ENCODE measurements around the gene RPAP3. TPM values are rescaled to one million over a fixed set of nuclear protein-coding genes. Genes with fewer than 3 reads are reported as not detected.
A peak's percentile ranks its signal among the peaks of the same experiment; 100 is the strongest.
"Not testable (repeated sequence)": the region's sequence is repeated elsewhere in the genome, so short reads cannot be mapped to it uniquely, and the experiment has no call there.

The RPAP3 gene
- total RNA-seq, 1 experiment from 2014 or later: 22.1 TPM

DNA sequence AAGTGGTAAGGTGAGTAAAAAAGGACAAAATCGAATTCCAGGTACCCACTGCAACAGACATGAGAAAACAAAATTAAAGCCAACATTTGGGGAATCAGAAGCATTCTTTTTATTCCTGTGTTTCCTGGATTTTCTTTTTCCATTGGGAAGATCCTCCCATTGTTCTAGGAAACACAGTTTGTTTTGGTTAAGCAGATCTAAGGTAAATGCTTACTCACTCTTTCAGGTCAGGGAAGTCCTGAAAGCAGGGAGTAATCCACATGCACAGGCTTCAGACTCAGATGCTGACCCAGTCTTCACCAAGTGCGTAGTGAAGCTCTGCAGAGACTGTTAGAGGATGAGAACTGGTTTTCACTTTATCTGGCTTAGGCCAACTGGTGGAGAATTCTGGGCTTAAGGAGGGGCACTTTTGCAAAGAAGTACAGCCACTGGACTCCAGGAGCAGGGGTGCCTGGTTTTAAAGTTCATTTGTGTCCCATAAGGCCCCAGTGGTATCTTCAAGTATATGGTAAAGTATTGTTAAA lies 57.7 kb downstream of the RPAP3 start:
- H3K79me2 ChIP-seq (ENCODE audit: low read length): no peaks in the 10 kb centered on the region
- no peak overlapping the region for H3K27ac ChIP-seq (ENCODE audit: low read length)
- H3K9ac ChIP-seq (ENCODE audit: low read length): no peak overlapping the region
- no peak overlapping the region for H3K4me3 ChIP-seq (ENCODE audit: low read length)
- H3K4me2 ChIP-seq (ENCODE audit: low read length): no peak overlapping the region
- no peak for DNase-seq
- no peaks in the 10 kb centered on the region for H3K9me2 ChIP-seq (replicated peaks; ENCODE audit: low read length)
- no peaks in the 10 kb centered on the region for H3F3A ChIP-seq (ENCODE audit: low read length, unreplicated experiment)
- TF ChIP-seq EZH2phosphoT487 (IDR thresholded peaks at IDR 0.05; ENCODE audit: borderline replicate concordance, low read length) (no peak), EZH2 (IDR thresholded peaks at IDR 0.05; ENCODE audit: low read length, unreplicated experiment) (no peak)
- TF ChIP-seq, protein P1, sequence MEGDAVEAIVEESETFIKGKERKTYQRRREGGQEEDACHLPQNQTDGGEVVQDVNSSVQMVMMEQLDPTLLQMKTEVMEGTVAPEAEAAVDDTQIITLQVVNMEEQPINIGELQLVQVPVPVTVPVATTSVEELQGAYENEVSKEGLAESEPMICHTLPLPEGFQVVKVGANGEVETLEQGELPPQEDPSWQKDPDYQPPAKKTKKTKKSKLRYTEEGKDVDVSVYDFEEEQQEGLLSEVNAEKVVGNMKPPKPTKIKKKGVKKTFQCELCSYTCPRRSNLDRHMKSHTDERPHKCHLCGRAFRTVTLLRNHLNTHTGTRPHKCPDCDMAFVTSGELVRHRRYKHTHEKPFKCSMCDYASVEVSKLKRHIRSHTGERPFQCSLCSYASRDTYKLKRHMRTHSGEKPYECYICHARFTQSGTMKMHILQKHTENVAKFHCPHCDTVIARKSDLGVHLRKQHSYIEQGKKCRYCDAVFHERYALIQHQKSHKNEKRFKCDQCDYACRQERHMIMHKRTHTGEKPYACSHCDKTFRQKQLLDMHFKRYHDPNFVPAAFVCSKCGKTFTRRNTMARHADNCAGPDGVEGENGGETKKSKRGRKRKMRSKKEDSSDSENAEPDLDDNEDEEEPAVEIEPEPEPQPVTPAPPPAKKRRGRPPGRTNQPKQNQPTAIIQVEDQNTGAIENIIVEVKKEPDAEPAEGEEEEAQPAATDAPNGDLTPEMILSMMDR (conservative IDR thresholded peaks at IDR 0.05; ENCODE audit: low read depth, low read length): no peak
- H3K4me1 ChIP-seq (ENCODE audit: insufficient read depth, low read length): peaks cover 15% of the 10 kb centered on the region
- BruUV-seq (replicated peaks): no TSS peak
- H2AFZ ChIP-seq (ENCODE audit: low read length): no peak overlapping the region
- ATAC-seq: no peak
- H3K36me3 ChIP-seq (ENCODE audit: low read depth, low read length): no peaks in the 10 kb centered on the region; the same call in 1 of the 2 replicates
- CTCF ChIA-PET: no interaction called here
- no peaks in the 10 kb centered on the region for H4K20me1 ChIP-seq (ENCODE audit: low read length)
- H3K9me3 ChIP-seq (ENCODE audit: low read length): 0 out of 2 replicates have a peak, but pooled peaks cover 4% of the 10 kb centered on the region
- no peaks in the 10 kb centered on the region for H3K27me3 ChIP-seq (ENCODE audit: low read length)
- intact Hi-C loops (cut with micrococcal nuclease): no loop called here
- POLR2A ChIA-PET (ENCODE audit: unreplicated experiment): no interaction called here

DNA sequence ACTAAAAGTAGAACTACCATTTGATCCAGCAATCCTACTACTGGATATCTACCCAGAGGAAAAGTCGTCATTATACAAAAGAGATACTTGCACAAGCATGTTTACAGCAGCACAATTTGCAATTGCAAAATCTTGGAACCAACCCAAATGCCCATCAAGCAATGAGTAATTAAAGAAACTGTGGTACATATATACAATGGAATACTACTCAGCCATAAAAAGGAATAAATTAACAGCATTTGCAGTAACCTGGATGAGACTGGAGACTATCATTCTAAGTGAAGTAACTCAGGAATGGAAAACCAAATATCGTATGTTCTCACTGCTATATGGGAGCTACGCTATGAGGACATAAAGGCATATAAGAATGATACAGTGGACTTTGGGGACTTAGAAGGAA lies 63.5 kb downstream of the RPAP3 start:
- POLR2A ChIA-PET (ENCODE audit: unreplicated experiment); CTCF ChIA-PET; H3K9me2 ChIP-seq (replicated peaks; ENCODE audit: low read length); H3K9ac ChIP-seq (ENCODE audit: low read length); H3K27me3 ChIP-seq (ENCODE audit: low read length); H3K9me3 ChIP-seq (ENCODE audit: low read length); intact Hi-C loops (cut with micrococcal nuclease); H4K20me1 ChIP-seq (ENCODE audit: low read length); H3K27ac ChIP-seq (ENCODE audit: low read length); H3K79me2 ChIP-seq (ENCODE audit: low read length); BruUV-seq (replicated peaks); H3K4me2 ChIP-seq (ENCODE audit: low read length); H3K4me3 ChIP-seq (ENCODE audit: low read length); H3K4me1 ChIP-seq (ENCODE audit: insufficient read depth, low read length); H3F3A ChIP-seq (ENCODE audit: low read length, unreplicated experiment); H2AFZ ChIP-seq (ENCODE audit: low read length); H3K36me3 ChIP-seq (ENCODE audit: low read depth, low read length); DNase-seq; ATAC-seq: not testable (repeated sequence)

DNA sequence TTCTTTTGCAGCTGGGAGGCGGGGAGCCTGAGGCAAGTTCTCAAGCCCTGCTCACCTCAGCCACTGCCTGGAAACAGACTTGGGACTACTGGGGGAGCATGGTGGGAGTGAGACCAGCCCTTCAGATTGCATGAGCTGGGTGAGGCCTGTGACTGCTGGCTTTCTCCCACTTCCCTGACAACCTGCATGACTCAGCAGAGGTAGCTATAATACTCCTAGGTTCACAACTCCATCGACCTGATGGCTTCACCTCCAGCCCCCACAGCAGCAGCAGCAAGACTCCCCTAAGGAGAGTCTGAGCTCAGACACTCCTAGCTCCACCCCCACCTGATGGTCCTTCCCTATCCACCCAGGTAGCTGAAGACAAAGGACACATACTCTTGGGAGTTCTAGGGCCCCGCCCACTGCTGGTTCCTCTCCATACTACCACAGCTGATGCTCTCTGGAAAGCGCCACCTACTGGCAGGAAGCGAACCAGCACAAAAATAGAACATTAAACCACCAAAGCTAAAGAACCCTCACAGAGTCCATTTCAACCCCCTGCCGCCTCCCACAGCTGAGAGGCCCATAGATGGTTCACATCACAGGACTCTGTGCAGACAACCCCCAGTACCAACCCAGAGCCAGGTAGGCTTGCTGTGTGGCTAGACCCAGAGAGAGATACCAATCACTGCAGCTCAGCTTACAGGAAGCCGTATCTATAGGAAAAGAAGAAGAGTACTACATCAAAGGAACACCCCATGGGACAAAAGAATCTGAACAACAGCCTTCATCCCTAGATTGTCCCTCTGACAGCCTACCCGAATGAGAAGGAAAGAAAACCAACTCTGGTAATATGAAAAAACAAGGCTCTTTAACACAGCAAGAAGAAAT lies 68.7 kb downstream of the RPAP3 start:
- H3K27ac ChIP-seq (ENCODE audit: low read length): peak overlapping the region; percentile 7; the same call in 1 of the 2 replicates

DNA sequence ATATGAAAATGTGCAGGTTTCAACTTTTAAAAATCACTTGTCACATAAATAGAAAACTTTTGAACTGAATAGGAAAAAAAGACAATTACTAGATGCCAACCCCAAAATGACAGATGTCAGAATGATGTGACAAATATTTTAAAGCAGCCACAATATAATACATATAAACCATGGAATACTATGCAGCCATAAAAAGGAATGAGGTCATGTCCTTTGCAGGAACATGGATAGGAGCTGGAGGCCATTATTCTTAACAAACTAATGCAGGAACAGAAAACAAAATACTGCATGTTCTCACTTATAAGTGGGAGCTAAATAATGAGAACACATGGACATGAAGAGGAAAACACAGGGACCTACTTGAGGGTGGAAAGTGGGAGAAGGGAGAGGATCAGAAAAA lies 70.1 kb downstream of the RPAP3 start:
- H2AFZ ChIP-seq (ENCODE audit: low read length); H3K27ac ChIP-seq (ENCODE audit: low read length); H3K4me2 ChIP-seq (ENCODE audit: low read length); H3K36me3 ChIP-seq (ENCODE audit: low read depth, low read length); BruUV-seq (replicated peaks); H3F3A ChIP-seq (ENCODE audit: low read length, unreplicated experiment); intact Hi-C loops (cut with micrococcal nuclease); H4K20me1 ChIP-seq (ENCODE audit: low read length); H3K4me3 ChIP-seq (ENCODE audit: low read length); H3K9me2 ChIP-seq (replicated peaks; ENCODE audit: low read length); POLR2A ChIA-PET (ENCODE audit: unreplicated experiment); H3K4me1 ChIP-seq (ENCODE audit: insufficient read depth, low read length); H3K79me2 ChIP-seq (ENCODE audit: low read length); DNase-seq; H3K9me3 ChIP-seq (ENCODE audit: low read length); ATAC-seq; CTCF ChIA-PET; H3K27me3 ChIP-seq (ENCODE audit: low read length); H3K9ac ChIP-seq (ENCODE audit: low read length): not testable (repeated sequence)

More for the DNA sequence above, 68.7 kb downstream of the RPAP3 start:
- Histone ChIP-seq H3F3A (ENCODE audit: low read length, unreplicated experiment) (peaks cover 9% of the 10 kb centered on the region), H3K9me3 (ENCODE audit: low read length) (no peaks in the 10 kb centered on the region), H2AFZ (ENCODE audit: low read length) (0 out of 2 replicates have a peak overlapping the region, but pooled peaks have one; percentile 20), H3K79me2 (ENCODE audit: low read length) (no peaks in the 10 kb centered on the region), H3K4me3 (ENCODE audit: low read length) (no peak overlapping the region), H3K9me2 (replicated peaks; ENCODE audit: low read length) (no peaks in the 10 kb centered on the region), H3K4me1 (ENCODE audit: insufficient read depth, low read length) (peaks cover 3% of the 10 kb centered on the region; the same call in 1 of the 2 replicates), H3K36me3 (ENCODE audit: low read depth, low read length) (0 out of 2 replicates have a peak, but pooled peaks cover 3% of the 10 kb centered on the region), H3K9ac (ENCODE audit: low read length) (peak overlapping the region; percentile 9; the same call in 1 of the 2 replicates), H3K4me2 (ENCODE audit: low read length) (no peak overlapping the region), H4K20me1 (ENCODE audit: low read length) (no peaks in the 10 kb centered on the region), H3K27me3 (ENCODE audit: low read length) (no peaks in the 10 kb centered on the region)
- ATAC-seq (no peak; the same call in 1 of the 2 replicates), DNase-seq (peak; percentile 77)
- TF ChIP-seq EZH2phosphoT487 (IDR thresholded peaks at IDR 0.05; ENCODE audit: borderline replicate concordance, low read length): no peak
- TF ChIP-seq, protein P1 (conservative IDR thresholded peaks at IDR 0.05; ENCODE audit: low read depth, low read length): peak; percentile 87
- no peak for TF ChIP-seq EZH2 (IDR thresholded peaks at IDR 0.05; ENCODE audit: low read length, unreplicated experiment)
- ChIA-PET CTCF (interaction anchor here (0.5 to 1.0 kb wide), 2 partner anchors 9 to 49 kb away, joined by 3 read pairs; no protein-coding TSS in a partner anchor), POLR2A (ENCODE audit: unreplicated experiment) (no interaction called here)
- intact Hi-C loops (cut with micrococcal nuclease): no loop called here
- no TSS peak for BruUV-seq (replicated peaks)
